GM19328 (cell line): ENCODE results near the gene SLC25A1.

Experiments used
- ATAC-seq: cut with Tn5 transposase; IDR thresholded peaks from one replicate; pipeline ENCODE4 v1.9.1; 2021; ENCODE audit warnings: mild to moderate bottlenecking, moderate library complexity; ENCODE audit not compliant: unreplicated experiment

SLC25A1 gene

DNA sequence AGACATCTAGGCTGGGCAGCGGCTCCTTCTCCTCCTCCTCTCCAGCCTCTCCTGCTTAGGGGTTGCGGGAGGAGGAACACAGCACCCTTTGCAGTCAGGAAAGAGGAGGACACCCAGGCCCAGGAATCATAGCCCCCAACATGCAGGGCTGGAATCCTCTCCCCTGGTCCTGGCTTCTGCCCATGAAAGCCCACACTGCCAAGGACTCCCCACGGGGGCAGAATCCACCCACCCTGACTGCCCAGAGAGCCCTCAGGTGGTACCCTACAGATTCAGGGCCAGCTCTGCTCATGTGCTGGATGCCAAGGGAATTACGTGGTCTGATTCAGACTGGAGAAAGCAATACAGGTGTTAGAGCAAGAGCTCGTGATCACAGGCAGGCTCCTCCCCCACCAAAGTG lies 38.6 kb downstream of the SLC25A1 start:
- ATAC-seq: no peak

DNA sequence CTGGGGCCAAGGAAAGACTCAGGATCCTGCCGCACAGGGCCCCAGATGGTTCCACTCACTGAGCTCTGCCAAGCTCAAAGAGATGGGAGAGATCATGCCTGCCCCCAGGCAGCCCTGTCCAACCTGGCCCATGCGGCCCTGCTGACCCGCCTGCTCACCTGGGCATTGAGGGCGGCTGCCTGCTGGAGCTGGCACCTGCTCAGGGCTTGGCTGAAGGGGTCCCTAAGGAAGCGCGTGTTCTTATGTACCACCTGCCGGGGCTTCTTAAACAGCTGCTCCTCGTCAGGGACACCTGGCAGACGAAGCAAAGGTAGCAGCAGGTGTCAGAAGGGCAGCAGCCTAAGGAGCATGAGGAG lies 39.6 kb downstream of the SLC25A1 start:
- no peak for ATAC-seq

DNA sequence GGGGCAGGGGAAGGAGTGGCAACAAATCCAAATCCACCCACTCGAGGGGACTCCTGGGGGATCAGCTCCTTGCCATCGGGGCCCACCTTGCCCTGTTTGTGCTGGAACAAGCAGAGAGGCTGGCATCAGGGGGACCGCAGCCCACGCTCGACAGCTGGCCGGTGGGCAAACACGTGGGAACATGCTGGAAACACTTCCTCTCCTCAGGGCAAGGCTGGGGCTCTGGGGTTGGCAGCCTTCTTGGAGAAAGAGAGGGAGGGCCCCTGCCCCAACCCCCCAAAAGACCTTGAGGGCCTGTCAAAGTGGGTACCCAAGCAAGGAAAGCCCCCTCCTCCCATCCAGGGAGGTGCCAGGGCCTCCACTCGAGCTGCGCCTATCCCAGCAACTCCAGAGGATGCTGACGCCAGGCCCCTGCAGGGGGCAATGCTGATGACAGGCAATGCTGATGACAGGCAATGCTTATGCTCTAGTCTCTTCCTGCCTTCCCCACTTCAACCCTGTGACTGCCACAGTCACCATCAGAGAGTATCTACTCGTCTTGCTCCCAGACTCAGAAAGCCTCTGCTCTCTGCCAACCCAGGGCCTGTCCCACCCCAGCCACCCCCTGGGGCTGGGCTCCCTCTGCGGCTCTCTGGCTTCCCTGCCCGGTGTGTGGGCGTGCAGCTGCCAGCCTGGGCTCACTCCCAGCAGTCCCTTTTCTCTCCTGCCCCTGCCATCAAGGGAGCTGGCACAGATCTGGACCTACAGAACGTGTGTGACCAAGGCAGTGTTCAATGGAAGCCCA lies 40.1 kb downstream of the SLC25A1 start:
- ATAC-seq: no peak

DNA sequence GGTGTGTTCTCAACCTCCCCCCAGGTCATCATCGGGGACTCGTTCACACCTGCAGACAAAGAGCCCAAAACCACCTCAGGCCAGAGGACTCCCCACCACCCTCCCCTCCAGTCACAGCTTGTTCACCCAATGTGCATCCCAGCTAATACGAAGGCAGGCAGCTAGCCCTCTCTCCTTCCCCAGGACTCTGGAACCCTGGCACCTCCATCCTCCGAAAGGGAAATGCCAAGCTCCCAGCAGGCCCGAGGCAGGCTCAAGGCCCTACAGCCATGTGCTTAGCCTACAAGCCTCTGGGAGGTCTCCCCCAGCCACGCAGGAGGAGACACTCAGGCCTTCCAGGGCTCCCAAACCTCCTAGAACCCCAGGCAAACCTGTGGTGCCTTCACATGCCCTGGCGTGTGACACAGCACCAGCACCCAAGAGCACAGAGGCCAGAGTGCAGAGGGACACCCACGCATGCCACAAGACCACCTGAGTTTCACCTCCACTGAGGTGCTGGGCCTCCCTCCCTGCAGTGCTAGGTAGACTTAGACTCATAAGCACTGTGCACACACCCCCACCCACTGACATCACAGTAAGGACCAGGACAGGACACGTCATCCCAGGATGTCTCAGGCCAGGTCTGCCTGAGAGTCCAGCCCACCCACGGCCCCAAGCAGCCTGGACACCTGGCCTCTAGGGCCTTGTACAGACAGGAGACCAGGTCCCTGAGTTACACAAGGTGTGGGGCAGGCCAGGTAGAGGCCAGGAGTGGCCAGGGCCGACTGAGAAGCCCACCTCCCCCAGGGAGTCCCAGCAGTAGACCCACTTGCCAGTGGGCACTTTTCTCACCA lies 40.9 kb downstream of the SLC25A1 start:
- no peak for ATAC-seq

- ATAC-seq: no peak
These were observed 41.6 kb downstream of the SLC25A1 start for GRCh38 chr22:19136915-19137314.

DNA sequence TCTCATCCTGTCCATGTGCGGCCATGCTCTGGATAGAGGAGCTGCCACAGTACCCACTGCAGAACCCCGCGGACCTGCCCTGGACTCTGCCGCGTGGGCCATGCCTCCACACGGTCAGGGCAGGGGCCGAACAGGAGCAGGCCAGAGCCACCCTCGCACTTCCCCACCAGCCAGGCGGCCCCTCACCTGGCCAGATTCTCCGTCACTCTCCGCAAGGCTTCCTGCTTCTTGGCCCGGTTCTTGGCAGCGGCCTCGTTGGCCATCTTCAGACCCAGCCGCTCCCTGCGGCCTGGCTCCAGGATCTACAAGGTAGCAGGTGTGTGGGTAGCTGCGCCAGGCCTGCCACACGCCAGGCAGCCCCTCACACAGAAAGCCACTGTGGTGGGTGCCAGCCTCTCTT lies 43.7 kb downstream of the SLC25A1 start:
- no peak for ATAC-seq

- ATAC-seq: no peak
These were observed 44.2 kb downstream of the SLC25A1 start for GRCh38 chr22:19134176-19134831.

DNA sequence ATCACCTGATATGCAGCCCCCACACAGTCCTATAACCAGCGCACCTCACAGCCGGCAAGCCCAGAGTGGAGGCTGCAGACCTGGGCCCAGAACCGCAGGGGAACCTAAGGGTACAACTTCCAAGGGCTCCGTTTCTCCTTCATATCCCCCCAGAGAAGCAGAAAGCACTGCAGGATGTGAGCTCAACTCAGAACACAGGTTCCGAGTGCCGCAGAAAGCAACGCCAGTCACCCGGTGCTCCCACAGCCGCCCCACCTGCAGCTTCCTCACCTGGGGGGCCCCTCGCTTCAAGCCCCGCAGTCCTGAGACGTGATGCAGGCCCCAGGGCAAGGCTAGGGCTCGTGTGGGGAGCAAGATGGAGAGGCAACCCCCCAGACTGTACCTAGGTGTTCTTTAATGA lies 45.0 kb downstream of the SLC25A1 start:
- ATAC-seq: no peak

- ATAC-seq: no peak
These were observed 45.7 kb downstream of the SLC25A1 start for GRCh38 chr22:19132693-19133400.

- no peak for ATAC-seq
These were observed 46.4 kb downstream of the SLC25A1 start for GRCh38 chr22:19132153-19132552.

DNA sequence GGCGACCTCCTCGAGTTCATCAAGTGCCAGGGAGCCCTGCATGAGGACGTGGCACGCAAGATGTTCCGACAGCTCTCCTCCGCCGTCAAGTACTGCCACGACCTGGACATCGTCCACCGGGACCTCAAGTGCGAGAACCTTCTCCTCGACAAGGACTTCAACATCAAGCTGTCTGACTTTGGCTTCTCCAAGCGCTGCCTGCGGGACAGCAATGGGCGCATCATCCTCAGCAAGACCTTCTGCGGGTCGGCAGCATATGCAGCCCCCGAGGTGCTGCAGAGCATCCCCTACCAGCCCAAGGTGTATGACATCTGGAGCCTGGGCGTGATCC lies 46.9 kb downstream of the SLC25A1 start:
- ATAC-seq: no peak

- no peak for ATAC-seq
These were observed 47.4 kb downstream of the SLC25A1 start, which contains the start of gene TSSK2 for GRCh38 chr22:19130959-19131684. TSS of gene TSSK2 (plus strand) at chr22:19131308. CDS start at chr22:19131400, 92 bp downstream.

GRCh38 chr22:19129871-19130270 lies 48.7 kb downstream of the SLC25A1 start:
- no peak for ATAC-seq

DNA sequence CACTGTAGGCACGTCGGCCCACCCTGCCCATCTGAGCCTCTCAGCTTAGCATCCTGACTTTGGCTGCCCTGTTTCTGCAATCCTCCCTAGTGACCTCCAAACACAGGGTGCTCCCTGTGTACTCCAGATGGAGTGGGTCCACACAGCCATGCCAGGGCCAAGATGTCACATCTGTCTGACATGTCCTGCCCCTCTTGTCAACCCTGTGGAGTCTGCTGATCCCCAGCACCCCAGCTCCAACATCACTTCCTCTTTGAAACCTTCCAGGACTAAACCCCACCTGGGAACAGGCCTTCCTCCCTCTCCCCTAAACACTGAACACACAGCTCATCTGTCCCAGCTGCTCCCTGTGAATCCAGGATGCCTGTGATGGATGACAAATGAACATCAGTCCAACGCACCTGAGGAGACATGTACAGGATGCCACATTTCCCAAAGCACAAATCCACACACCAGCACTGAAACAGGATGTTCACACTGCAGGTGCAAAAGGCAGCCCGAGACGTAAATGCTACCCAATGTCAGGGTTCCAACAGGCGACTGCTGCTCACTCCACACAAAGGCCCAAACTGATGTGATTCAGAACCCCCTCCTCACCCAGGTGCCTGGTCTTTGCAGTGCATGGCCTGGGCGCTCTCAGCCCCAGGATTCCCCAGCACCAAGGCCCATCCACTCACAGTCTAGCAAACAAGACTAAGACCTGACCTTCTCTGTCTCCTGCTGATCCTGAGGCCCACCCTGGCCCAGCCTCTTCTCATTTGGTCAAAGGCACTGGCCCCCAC lies 49.4 kb downstream of the SLC25A1 start:
- ATAC-seq: no peak

GRCh38 chr22:19128009-19128401 lies 50.5 kb downstream of the SLC25A1 start:
- no peak for ATAC-seq

GRCh38 chr22:19127329-19128008 lies 51.1 kb downstream of the SLC25A1 start:
- ATAC-seq: no peak

DNA sequence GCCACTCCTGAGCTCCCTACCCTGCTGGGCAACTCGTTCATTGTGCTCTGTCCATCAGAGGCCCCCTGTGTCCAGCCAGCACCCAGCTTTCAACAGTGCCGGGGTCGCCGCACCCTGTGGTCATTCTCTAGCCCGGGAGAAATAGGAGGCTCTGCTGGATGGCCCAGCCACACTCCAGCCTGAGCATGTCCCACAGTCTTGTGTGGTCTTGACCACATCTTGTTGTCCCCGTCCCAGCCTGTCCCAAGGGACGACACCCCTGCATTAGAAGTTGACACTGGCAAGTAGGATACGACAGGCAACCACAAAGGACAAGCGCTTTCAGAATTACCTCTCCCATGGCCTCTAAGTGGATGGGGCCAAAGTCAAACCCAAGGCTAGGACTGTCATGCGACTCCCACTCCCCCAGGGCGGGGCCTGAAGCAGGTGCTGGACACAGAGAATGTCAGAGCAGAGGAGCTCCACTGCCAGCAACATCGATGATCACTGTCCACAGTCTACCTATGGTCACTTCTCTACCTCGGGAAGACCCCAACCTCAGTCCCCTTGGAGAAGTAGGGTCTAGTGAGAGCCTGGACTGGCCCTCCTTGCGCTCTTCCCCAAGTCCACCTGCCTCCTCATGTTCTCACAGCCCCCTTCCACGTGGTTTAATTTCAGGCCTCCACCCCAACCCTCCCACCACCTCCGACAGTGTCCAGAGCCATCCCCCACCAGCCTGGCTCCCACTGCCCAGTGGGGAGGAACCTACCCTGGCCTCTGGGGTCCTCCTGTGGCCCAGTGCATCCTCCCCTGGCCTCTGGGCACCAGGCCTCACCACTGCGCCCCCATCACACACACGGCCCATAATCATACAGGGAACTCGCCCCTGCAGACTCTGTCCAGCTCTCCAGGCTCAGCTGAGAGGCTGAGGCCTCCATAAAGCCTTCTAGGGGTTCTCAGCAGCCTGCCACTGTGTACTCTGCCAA lies 51.9 kb downstream of the SLC25A1 start:
- ATAC-seq: no peak
